ENCODE measurements around the gene PSMB2.

PSMB2 gene

DNA sequence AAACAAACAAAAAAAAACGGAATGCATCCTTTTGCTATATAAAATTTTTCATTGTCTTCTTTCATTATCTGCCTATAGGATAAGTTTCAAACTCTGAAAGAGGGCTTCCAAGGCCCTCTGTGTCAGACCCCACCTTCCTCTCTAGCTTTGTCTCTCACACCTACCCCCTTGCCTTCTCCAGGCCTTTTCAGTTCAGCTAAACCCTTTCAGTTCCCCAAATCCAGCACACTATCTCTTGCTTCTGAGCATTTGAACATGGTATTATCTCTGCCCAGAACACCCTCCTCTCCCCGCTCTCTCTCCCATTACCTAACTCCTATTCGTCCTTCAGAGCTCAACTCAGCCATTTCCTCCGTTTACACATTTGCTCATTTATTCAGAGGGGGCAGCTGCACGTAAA lies 41.7 kb upstream of the PSMB2 start:
- DNase-seq (ENCODE audit: low read depth in 1 of 2, low spot score in 1 of 2): no peak
- Histone ChIP-seq H3K4me3 (replicated peaks; ENCODE audit: insufficient read depth, low read length) (no peak overlapping the region), H3K27me3 (ENCODE audit: insufficient read depth, poor library complexity, severe bottlenecking) (peaks cover 2% of the 10 kb centered on the region), H3K27ac (replicated peaks) (no peak overlapping the region)
- TF ChIP-seq GABPA (IDR thresholded peaks at IDR 0.05; ENCODE audit: low read depth) (no peak), SPI1 (IDR thresholded peaks at IDR 0.05; ENCODE audit: borderline replicate concordance, low read depth) (no peak), POLR2AphosphoS5 (IDR thresholded peaks at IDR 0.05; ENCODE audit: low read depth) (no peak)
- TF ChIP-seq, protein P1, sequence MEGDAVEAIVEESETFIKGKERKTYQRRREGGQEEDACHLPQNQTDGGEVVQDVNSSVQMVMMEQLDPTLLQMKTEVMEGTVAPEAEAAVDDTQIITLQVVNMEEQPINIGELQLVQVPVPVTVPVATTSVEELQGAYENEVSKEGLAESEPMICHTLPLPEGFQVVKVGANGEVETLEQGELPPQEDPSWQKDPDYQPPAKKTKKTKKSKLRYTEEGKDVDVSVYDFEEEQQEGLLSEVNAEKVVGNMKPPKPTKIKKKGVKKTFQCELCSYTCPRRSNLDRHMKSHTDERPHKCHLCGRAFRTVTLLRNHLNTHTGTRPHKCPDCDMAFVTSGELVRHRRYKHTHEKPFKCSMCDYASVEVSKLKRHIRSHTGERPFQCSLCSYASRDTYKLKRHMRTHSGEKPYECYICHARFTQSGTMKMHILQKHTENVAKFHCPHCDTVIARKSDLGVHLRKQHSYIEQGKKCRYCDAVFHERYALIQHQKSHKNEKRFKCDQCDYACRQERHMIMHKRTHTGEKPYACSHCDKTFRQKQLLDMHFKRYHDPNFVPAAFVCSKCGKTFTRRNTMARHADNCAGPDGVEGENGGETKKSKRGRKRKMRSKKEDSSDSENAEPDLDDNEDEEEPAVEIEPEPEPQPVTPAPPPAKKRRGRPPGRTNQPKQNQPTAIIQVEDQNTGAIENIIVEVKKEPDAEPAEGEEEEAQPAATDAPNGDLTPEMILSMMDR (IDR thresholded peaks at IDR 0.05; ENCODE audit: insufficient read depth, low read length): no peak
- TF ChIP-seq, protein P2, sequence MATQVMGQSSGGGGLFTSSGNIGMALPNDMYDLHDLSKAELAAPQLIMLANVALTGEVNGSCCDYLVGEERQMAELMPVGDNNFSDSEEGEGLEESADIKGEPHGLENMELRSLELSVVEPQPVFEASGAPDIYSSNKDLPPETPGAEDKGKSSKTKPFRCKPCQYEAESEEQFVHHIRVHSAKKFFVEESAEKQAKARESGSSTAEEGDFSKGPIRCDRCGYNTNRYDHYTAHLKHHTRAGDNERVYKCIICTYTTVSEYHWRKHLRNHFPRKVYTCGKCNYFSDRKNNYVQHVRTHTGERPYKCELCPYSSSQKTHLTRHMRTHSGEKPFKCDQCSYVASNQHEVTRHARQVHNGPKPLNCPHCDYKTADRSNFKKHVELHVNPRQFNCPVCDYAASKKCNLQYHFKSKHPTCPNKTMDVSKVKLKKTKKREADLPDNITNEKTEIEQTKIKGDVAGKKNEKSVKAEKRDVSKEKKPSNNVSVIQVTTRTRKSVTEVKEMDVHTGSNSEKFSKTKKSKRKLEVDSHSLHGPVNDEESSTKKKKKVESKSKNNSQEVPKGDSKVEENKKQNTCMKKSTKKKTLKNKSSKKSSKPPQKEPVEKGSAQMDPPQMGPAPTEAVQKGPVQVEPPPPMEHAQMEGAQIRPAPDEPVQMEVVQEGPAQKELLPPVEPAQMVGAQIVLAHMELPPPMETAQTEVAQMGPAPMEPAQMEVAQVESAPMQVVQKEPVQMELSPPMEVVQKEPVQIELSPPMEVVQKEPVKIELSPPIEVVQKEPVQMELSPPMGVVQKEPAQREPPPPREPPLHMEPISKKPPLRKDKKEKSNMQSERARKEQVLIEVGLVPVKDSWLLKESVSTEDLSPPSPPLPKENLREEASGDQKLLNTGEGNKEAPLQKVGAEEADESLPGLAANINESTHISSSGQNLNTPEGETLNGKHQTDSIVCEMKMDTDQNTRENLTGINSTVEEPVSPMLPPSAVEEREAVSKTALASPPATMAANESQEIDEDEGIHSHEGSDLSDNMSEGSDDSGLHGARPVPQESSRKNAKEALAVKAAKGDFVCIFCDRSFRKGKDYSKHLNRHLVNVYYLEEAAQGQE (IDR thresholded peaks at IDR 0.05; ENCODE audit: insufficient replicate concordance, low read depth): no peak

DNA sequence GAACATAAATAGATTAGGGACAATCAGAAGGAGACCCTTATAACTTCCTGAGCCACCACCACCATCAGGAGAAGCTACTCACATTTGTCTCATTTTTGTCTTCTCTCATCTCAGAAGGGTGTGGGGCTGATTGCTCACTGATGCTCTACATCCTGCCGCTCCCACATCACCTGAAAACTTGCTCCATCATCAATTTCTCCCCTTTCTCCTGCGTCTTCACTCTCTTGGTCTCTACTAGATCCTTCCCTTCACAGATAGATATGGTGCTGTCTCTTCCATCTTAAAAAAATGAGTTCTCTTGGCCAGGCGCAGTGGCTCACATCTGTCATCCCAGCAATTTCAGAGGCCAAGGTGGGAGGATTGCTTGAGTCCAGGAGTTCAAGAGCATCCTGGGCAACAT lies 38.9 kb upstream of the PSMB2 start:
- no peak overlapping the region for H3K4me3 ChIP-seq (replicated peaks; ENCODE audit: insufficient read depth, low read length)
- DNase-seq (ENCODE audit: low read depth in 1 of 2, low spot score in 1 of 2): no peak
- H3K27me3 ChIP-seq (ENCODE audit: insufficient read depth, poor library complexity, severe bottlenecking): peaks cover 2% of the 10 kb centered on the region
- no peak overlapping the region for H3K27ac ChIP-seq (replicated peaks)
- TF ChIP-seq SPI1 (IDR thresholded peaks at IDR 0.05; ENCODE audit: borderline replicate concordance, low read depth) (no peak), GABPA (IDR thresholded peaks at IDR 0.05; ENCODE audit: low read depth) (no peak), POLR2AphosphoS5 (IDR thresholded peaks at IDR 0.05; ENCODE audit: low read depth) (no peak)
- TF ChIP-seq, protein P1 (IDR thresholded peaks at IDR 0.05; ENCODE audit: insufficient read depth, low read length): no peak
- TF ChIP-seq, protein P2 (IDR thresholded peaks at IDR 0.05; ENCODE audit: insufficient replicate concordance, low read depth): no peak

DNA sequence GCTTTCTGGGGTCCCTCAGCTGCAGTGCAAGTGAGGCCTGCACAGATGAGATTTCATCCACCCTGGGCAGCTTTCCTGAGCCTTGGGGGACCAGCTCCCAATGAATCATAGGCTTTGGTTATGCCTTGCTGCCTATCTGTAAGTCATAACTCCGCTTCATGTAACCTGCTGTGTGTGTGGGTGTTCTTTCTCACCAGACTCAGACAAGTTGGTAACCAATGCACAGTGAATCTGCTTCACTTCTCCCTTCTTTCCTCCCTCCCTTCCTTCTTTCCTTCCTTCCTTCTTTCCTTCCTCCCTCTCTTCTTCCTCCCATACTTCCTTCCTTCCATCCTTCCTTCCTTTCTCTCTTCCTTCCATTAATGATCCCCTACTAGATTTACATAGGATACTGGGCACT lies 34.4 kb upstream of the PSMB2 start:
- no peak overlapping the region for H3K27ac ChIP-seq (replicated peaks)
- no peak overlapping the region for H3K4me3 ChIP-seq (replicated peaks; ENCODE audit: insufficient read depth, low read length)
- TF ChIP-seq, protein P1 (IDR thresholded peaks at IDR 0.05; ENCODE audit: insufficient read depth, low read length): no peak
- TF ChIP-seq, protein P2 (IDR thresholded peaks at IDR 0.05; ENCODE audit: insufficient replicate concordance, low read depth): no peak
- TF ChIP-seq SPI1 (IDR thresholded peaks at IDR 0.05; ENCODE audit: borderline replicate concordance, low read depth) (no peak), GABPA (IDR thresholded peaks at IDR 0.05; ENCODE audit: low read depth) (no peak), POLR2AphosphoS5 (IDR thresholded peaks at IDR 0.05; ENCODE audit: low read depth) (no peak)
- no peaks in the 10 kb centered on the region for H3K27me3 ChIP-seq (ENCODE audit: insufficient read depth, poor library complexity, severe bottlenecking)
- no peak for DNase-seq (ENCODE audit: low read depth in 1 of 2, low spot score in 1 of 2)

Data from HL-60 (cell line).